Measurements from ENCODE around the gene LLPH. TPM values are rescaled to one million over a fixed set of nuclear protein-coding genes. Genes with fewer than 3 reads are reported as not detected.

Gene LLPH
- total RNA-seq, 1 experiment from 2014 or later = 45.6 TPM

- Histone ChIP-seq H3K4me2 (ENCODE audit: low read length) (no peak overlapping the region), H3K27me3 (ENCODE audit: insufficient read depth, low read length) (no peaks in the 10 kb centered on the region), H2AFZ (ENCODE audit: low read depth, low read length, poor library complexity, severe bottlenecking) (no peak overlapping the region), H3K4me1 (ENCODE audit: control insufficient read depth in 1 of 2, insufficient read depth in 2 of 2, low read length in 2 of 2) (peaks cover 4 to 11% of the 10 kb centered on the region in 2 experiments), H3K9ac (ENCODE audit: low read length) (no peak overlapping the region), H3K36me3 (ENCODE audit: control insufficient read depth in 1 of 2, insufficient read depth in 2 of 2, low read length in 2 of 2) (peaks cover 0 to 23% of the 10 kb centered on the region in 2 experiments; a peak in 2 of 4 replicates), H3K9me3 (ENCODE audit: control insufficient read depth in 1 of 2, insufficient read depth in 1 of 2, low read depth in 1 of 2, low read length in 2 of 2) (peaks cover 0 to 7% of the 10 kb centered on the region in 2 experiments; a peak in 2 of 4 replicates), H3K9me2 (ENCODE audit: insufficient read depth) (no peaks in the 10 kb centered on the region), H3K27ac (ENCODE audit: low read depth, low read length) (no peak overlapping the region), H3K79me2 (ENCODE audit: insufficient read depth, low read length) (peaks cover 79% of the 10 kb centered on the region), H3K4me3 (replicated peaks in 1 of 2; ENCODE audit: low read depth in 1 of 2, low read length in 2 of 2) (no peak overlapping the region), H4K20me1 (ENCODE audit: insufficient read depth) (no peaks in the 10 kb centered on the region)
- POLR2A ChIA-PET = no interaction called here
- intact Hi-C loops (cut with micrococcal nuclease) = no loop called here
- RAD21 ChIA-PET (ENCODE audit: low non-redundant PET in 1 of 2, low total read pairs in 2 of 2, uncharacterized antibody in 2 of 2, unreplicated experiment in 2 of 2) = no interaction called here
- ATAC-seq (no peak), DNase-seq (ENCODE audit: low read depth, low spot score) (no peak)
- CTCF ChIA-PET = no interaction called here
- no TSS peak for BruUV-seq (replicated peaks)
- TF ChIP-seq EGR1 (IDR thresholded peaks at IDR 0.05; ENCODE audit: low read depth) (no peak), CEBPB (IDR thresholded peaks at IDR 0.05; ENCODE audit: low read depth) (no peak), ATF3 (IDR thresholded peaks at IDR 0.05) (no peak), MAX (IDR thresholded peaks at IDR 0.05) (no peak), YY1 (IDR thresholded peaks at IDR 0.05; ENCODE audit: extremely low read depth, insufficient replicate concordance, low read depth, low read length) (no peak)
- TF ChIP-seq, protein P1, sequence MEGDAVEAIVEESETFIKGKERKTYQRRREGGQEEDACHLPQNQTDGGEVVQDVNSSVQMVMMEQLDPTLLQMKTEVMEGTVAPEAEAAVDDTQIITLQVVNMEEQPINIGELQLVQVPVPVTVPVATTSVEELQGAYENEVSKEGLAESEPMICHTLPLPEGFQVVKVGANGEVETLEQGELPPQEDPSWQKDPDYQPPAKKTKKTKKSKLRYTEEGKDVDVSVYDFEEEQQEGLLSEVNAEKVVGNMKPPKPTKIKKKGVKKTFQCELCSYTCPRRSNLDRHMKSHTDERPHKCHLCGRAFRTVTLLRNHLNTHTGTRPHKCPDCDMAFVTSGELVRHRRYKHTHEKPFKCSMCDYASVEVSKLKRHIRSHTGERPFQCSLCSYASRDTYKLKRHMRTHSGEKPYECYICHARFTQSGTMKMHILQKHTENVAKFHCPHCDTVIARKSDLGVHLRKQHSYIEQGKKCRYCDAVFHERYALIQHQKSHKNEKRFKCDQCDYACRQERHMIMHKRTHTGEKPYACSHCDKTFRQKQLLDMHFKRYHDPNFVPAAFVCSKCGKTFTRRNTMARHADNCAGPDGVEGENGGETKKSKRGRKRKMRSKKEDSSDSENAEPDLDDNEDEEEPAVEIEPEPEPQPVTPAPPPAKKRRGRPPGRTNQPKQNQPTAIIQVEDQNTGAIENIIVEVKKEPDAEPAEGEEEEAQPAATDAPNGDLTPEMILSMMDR (IDR thresholded peaks at IDR 0.05 in 2 of 3, conservative IDR thresholded peaks at IDR 0.05 in 1 of 3; ENCODE audit: borderline replicate concordance in 1 of 3, insufficient read depth in 1 of 3, low read depth in 2 of 3, low read length in 2 of 3) = no peak
These were observed 32.7 kb upstream of the LLPH start for GRCh38 chr12:66163289-66163688.

GRCh38 chr12:66162701-66163100 is 32.2 kb upstream of the LLPH start:
- CTCF ChIA-PET = no interaction called here
- peaks cover 0 to 7% of the 10 kb centered on the region in 2 experiments; a peak in 2 of 4 replicates for H3K9me3 ChIP-seq (ENCODE audit: control insufficient read depth in 1 of 2, insufficient read depth in 1 of 2, low read depth in 1 of 2, low read length in 2 of 2)
- ATAC-seq (no peak), DNase-seq (ENCODE audit: low read depth, low spot score) (no peak)
- no TSS peak for BruUV-seq (replicated peaks)
- no peak overlapping the region for H3K4me3 ChIP-seq (replicated peaks in 1 of 2; ENCODE audit: low read depth in 1 of 2, low read length in 2 of 2)
- no peaks in the 10 kb centered on the region for H3K27me3 ChIP-seq (ENCODE audit: insufficient read depth, low read length)
- H3K9ac ChIP-seq (ENCODE audit: low read length) = no peak overlapping the region
- H3K36me3 ChIP-seq (ENCODE audit: control insufficient read depth in 1 of 2, insufficient read depth in 2 of 2, low read length in 2 of 2) = peaks cover 0 to 23% of the 10 kb centered on the region in 2 experiments; a peak in 2 of 4 replicates
- no peaks in the 10 kb centered on the region for H3K9me2 ChIP-seq (ENCODE audit: insufficient read depth)
- POLR2A ChIA-PET = no interaction called here
- H3K79me2 ChIP-seq (ENCODE audit: insufficient read depth, low read length) = peaks cover 73% of the 10 kb centered on the region
- no peak overlapping the region for H3K27ac ChIP-seq (ENCODE audit: low read depth, low read length)
- intact Hi-C loops (cut with micrococcal nuclease) = no loop called here
- RAD21 ChIA-PET (ENCODE audit: low non-redundant PET in 1 of 2, low total read pairs in 2 of 2, uncharacterized antibody in 2 of 2, unreplicated experiment in 2 of 2) = no interaction called here
- TF ChIP-seq EGR1 (IDR thresholded peaks at IDR 0.05; ENCODE audit: low read depth) (no peak), POLR2A (IDR thresholded peaks at IDR 0.05; ENCODE audit: borderline replicate concordance, extremely low read depth, insufficient read depth, insufficient read length) (no peak), REST (IDR thresholded peaks at IDR 0.05; ENCODE audit: low read depth) (no peak), CEBPB (IDR thresholded peaks at IDR 0.05; ENCODE audit: low read depth) (no peak), ATF3 (IDR thresholded peaks at IDR 0.05) (no peak), JUND (IDR thresholded peaks at IDR 0.05) (no peak)
- TF ChIP-seq, protein P1 (IDR thresholded peaks at IDR 0.05 in 2 of 3, conservative IDR thresholded peaks at IDR 0.05 in 1 of 3; ENCODE audit: borderline replicate concordance in 1 of 3, insufficient read depth in 1 of 3, low read depth in 2 of 3, low read length in 2 of 3) = no peak
- peaks cover 0 to 7% of the 10 kb centered on the region in 2 experiments; a peak in 1 of 4 replicates for H3K4me1 ChIP-seq (ENCODE audit: control insufficient read depth in 1 of 2, insufficient read depth in 2 of 2, low read length in 2 of 2)
- H3K4me2 ChIP-seq (ENCODE audit: low read length) = no peak overlapping the region
- H4K20me1 ChIP-seq (ENCODE audit: insufficient read depth) = no peaks in the 10 kb centered on the region
- H2AFZ ChIP-seq (ENCODE audit: low read depth, low read length, poor library complexity, severe bottlenecking) = no peak overlapping the region

Measured in HCT116 (cell line).